ENCODE measurements around the gene PPA1.

- TF ChIP-seq CTCF (IDR thresholded peaks at IDR 0.05) (no peak), EZH2 (IDR thresholded peaks at IDR 0.05; ENCODE audit: borderline replicate concordance, insufficient read depth, low read depth, low read length, poor library complexity, severe bottlenecking) (no peak)
Observed at GRCh38 chr10:70274643-70275042, 41.4 kb upstream of the PPA1 start.

Data from B cell (primary cell).